HL-60/S4 treated with retinoic acid at 250 ng/mL for 4 days and 3 days (cell line): Measurements from ENCODE around the gene UNC5B.
"Not testable (repeated sequence)": the region's sequence is repeated elsewhere in the genome, so short reads cannot be mapped to it uniquely, and the experiment has no call there.

Experiments used
- in situ Hi-C: fragments of 300-500 bp; cut with MboI; formaldehyde crosslinking; loops from 2 replicates; pipeline ENCODE4 v1.7.0; 2022; ENCODE audit warnings: low sequenced_read_pairs

UNC5B gene

DNA sequence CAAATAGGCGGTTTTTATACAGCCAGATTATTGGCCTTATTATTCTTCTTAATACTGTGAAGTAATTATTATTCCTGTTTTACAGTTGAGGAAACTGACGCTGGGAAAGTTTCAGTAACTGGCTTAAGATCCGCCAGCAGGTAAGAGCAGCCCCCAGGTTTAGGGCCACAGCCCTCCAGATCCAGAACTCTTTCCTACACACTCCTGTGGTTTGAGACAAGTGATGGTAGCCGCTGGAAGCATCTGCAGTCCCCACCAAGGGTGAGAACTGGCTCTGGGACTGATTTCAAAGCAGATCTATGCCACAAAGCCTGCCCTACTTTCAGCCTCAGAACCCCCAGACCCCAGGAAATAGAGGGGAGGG lies 3.0 kb upstream of the UNC5B start:
- in situ Hi-C loops, result no loop called here

DNA sequence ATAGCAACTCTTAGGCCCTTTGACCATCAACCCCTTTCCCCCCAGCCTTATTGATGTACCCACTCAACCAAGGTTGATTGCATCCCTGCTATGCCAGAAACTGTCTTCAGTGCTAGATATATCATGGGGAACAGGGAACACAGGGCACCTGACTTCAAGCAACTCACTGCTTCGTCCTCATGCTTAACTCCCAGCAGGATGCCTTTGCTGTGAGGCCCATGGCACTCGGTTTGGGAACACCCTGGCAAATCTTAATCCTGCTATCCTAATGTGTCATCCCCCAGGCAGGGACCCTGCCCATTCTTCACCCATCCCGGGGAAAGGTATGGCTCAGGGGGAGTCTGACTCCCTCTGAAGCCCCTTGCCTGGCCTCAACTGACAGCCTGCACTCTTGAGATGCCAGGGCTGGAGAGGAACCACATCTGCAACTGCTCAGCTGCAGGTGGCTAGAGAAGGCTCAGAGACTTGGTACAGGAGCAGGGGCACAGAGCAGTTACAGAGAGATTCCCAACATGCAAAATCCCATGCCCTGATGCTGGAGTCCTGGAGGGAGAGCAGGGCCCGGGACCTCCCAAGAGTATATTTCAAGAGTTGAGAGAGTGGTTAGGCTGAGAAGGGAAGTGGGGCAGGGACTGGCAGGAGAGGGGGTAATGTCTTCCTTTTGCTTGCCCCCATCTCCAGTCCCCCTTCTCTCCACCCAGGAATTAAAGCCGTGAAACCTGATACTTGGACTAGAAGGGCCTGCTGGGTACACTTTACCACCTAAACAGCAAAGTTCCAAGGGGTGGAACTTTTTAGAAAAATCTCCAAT lies 2.4 kb upstream of the UNC5B start:
- in situ Hi-C loops, result no loop called here

DNA sequence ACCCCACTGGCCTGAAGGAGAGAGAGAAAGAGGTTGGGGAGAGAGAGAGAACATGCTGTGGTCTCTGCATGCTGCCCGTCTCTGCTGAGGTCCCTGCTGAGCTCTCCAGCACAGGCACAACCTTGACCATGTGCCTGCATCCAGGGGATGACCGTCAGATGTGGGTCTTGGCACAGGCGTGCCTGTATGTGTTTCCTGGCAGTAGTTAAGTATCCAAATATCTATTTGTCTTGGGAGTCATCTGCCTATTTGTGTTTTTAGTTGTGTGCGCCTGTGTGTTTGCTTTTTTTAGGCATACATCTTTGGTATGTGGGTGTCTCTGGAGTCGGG lies 1.9 kb upstream of the UNC5B start:
- in situ Hi-C loops, result no loop called here

DNA sequence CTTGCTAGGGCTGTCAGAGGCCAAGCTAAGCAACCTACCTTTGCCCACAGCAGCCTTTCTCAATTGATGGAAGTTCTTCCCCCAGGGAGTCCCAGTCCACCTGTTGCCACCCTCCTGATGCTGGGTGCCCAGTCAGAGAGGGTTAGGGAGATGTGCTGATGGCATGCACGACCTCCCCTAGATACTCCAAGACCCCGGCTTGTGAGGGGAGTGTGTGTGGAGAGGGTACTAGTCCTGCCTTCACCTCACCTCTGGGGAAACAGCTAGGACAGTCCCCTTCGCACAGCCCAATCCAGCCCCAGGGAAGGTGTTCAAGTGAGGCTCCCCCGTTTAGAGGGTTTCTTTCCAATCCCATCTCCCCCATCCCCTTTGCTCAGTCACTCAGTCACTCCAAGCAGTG lies 1.3 kb upstream of the UNC5B start:
- in situ Hi-C loops, result no loop called here

DNA sequence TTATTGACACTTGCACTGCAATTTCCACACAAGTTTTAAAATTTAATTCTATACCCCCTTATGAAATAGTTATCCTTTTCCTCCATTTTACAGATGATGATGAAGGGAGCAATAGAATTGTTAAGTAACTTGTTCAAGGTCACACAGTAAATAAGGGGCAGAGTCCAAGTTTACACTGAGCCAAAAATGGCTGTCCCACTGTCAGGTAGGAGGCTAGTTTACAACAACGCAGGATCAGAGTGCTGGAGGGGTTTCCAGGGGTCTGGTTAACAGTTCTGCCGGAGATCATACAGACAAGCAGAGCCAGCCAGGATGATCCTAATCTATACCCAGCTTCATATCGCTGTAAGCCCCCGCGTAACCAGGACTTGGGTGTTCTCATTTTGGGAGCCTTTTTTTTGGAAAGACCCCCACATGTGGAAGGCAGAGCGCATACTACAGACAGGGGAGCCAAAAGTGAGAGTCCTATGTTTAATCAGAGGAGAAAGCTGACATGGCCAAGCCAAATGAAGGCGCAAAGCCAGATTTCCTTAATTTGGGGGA lies 524 bp upstream of the UNC5B start:
- in situ Hi-C loops, result no loop called here

DNA sequence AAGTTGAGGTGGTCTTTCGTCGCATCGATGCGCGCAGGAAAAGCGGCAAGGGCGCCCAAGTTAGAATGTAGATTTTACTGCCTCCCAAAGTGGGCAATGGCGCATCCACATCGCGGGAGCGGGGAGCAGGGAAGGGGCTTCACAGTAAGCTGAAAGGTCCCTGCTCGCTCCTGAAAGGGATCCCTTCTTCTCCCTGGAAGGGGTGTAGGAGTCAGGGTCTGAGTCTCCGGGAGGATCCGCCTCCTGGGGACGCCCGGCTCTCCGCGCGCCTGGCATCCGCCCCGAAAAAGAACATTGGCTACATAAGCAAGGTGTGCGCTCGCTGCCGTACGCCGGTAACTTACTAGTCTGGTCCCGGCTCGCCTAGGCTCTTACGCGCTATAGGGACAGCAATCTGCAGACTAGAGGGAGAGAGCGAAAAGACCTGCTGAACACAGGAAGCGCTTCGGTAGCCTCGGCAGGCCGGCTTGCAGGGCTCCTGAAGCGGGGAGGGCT lies 804 bp downstream of the UNC5B start:
- in situ Hi-C loops, result no loop called here

DNA sequence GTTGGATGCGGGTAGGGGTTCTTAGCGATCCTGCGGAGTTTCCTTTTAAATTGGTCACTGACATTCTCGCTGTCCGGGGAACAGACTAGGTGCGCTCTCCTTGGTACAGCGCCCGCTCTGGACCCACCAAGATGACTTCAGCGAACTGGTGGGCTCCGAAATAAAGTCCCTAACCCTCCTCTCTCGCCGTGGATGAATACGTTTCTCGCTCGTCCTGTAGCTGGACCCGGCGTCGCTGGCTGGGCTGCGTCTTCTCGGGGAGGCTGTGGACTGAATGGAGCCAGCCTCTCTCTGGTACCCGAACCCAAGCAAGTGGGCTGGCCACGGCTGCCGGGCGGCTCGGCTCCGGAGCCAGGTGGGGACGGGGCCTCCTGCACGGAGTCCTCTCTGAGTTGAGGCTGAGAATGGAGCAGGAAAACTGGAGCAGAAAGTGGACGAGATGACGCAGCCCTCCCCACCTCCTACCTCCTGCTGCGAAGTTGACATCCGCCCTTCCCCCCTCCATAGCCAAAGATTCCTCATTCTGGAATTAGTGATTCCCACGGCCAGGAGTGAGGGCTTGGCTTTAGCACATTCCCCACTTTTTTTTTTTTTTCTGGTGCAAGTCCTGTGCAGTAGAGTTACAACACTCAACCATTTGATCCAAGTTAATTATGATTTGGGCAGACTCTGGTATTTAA lies 1.5 kb downstream of the UNC5B start:
- in situ Hi-C loops, result no loop called here

DNA sequence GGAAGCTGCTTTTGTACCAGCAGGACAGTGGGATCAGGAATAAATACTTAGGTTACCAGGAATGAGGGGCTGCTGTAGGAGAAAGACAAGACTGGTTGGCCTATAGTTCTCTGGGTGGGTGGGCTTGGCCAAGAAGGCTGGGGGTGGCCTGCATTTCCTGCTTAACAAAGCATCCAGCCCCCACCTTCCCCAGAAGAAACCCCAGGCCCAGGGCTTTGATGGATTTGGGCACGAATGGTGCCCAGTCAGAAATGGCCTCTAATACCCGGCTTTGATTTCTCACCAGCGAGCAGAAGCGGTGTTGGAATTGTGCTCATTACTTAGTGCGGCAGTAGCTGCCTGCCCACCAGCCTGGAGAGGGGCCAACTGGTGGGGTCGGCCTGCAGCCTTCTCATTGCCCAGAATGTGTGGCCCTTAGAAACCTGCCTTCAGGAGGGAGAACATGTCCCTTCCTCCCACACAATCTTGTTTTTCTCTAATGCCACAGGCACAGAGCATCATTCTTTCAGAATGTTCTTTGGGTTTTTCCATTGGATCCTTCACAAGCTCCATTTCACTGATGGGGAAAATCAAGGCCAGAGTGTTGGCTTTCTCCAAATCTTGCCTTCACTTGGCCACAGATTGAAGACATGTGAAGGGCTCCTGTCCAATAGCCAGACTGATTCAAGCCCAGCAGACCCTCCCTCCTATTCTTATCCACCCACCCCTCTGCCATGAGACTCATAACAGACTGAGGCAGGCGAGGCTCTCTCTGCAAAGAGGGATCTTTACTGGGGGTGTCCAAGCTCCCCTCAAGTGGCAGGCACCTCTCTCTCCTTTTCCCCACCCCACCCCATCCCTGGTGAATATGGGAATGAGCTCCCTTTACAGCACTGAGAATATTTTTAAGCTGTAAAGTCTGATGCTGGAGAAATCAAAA lies 2.5 kb downstream of the UNC5B start:
- in situ Hi-C loops, result no loop called here

DNA sequence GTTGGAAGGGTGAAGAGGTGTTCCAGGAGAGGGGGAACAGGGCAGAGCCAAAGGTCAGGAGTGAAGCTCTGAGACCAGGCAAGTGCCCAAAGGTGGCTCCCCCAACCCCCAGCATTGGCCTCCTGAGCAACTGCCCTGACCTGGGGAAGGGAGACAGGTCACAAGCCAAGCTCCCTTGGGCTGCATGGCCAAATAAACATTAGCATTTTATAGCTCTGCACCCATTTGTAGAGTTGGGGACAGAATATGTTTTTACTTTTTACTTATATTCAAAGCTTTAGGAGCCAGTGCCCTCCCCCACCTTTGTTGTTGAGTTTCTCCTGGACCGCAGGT lies 4.0 kb downstream of the UNC5B start:
- in situ Hi-C loops, result no loop called here

DNA sequence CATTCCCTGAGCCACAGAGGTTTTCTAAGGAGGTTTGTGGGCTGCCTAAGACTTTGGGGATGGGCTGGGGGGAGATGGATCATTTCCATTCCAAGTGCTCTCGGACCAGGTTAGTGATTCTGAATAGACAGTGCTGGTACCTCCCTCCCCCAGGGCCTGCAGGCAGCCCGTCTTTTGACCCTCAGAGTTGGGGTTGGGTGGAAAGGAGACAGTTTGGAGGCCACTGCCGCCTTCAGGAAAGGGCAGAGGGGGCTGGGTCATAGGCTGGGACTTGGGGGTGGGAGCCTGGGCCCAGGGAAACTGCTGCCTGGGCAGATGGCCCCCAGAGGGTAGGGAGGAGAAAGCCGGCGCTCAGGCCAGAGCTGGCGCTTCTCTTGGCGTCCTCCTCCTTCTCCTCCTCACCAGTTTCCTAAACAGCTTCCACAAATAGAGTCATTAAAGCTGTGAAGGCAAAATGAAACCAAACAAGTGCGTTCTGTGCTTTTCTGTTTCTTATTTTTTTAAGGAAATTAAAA lies 4.4 kb downstream of the UNC5B start:
- in situ Hi-C loops, result no loop called here

DNA sequence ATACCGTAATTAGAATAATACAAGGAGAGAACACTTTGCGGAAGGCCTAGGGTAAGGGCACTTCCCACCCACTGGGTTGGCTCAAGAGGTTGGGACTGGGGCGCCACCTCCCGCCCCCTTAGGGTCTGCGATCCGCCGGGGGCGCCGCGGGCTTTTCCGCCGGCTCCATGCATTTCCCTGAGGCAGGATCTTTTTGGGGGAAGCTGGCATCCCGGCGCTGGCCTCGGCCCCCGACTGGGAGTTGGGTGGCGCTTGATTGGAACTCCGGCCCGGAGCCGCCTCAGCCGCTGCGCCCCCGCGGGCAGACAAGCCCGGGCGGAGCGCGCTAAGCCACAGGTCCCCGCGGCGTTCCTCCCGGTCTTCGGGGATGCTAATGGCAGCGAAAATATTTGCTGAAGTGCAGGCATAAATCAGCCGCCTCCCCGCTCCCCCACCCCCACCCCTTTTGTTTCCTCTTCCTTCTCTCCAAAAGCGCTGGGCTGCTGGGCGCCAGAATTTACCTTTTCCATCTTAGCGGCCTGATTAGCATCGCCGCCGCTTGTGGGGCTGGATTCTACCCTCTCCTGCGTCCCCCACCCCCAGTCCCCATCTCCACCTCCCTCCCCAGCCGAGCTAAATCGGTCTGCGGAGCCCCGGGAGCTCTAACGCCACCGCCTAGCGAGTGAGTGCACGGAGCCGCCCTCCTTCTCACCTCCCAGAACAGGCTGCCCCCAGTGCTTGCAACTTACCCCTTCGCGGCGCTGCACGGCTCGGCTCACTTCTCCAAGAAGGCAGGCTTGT lies 5.1 kb downstream of the UNC5B start:
- in situ Hi-C loops, result no loop called here

DNA sequence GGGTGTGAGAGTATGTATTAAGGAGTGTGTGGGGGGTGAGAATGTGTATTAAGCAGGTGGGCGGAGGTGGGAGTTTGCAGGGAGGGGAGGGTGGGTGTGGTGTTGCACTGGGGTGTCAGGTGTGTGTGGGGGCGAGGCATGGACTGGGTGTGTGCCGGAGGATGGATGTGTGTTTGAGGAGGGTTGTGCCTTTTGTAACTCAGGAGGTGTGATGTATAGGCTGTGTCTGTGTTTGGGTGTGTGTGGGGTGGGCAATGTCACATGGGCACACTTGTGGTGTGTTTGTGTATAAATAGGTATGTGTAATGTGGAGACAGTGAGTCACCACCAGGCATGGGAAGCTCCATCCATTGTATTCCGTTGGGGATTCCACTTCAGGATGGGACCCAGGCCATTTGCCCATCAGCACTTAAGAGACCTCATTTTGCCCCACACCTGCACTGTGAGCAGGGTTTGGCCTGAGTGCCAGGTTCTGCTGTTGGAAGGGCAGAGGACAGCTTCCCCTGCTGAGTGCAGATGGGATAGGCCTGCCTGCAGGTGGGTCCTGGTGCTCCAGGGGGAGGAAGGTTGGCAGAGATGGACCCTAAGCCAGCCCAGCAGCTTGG lies 5.8 kb downstream of the UNC5B start:
- in situ Hi-C loops, result no loop called here

DNA sequence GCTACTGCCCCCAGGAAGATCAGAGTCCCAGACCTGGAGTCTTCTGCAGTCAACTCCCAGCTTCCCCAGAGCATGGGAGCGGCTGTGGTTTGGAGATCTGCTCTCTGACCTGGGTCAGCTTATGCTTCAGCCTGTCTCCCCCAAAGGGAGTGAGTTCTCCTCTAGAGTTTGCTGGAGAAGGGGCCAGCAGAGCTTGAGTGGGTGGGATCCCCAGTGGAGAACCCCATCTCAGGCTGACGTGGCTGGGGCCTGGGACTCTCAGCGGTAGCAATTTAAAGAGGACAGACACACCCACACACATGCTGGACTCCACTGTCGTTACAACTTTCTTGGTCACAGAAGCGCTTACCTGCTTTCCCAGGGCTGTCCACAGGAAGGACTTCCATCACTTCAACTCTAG lies 6.3 kb downstream of the UNC5B start:
- in situ Hi-C loops, result no loop called here

DNA sequence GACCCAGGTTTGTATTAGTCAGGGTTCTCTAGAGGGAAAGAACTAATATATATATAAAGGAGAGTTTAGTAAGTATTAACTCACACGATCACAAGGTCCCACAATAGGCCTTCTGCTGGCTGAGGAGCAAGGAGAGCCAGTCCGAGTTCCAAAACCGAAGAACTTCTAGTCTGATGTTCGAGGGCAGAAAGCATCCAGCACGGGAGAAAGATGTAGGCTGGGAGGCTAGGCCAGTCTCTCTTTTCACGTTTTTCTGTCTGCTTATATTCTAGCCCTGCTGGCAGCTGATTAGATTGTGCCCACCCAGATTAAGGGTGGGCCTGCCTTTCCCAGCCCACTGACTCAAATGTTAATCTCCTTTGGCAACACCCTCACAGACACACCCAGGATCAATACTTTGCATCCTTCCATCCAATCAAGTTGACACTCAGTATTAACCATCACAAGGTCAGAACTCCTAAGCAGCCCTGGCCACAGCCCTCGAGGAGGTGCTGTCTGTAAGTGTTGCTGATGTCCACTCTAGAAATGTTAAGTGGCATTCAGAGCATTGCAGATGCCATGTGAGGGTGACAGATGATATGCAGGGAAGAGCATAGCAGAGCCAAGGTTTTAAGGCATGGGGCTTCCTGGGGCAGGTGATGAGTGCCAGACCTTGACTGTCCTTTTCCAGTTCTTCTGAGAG lies 7.0 kb downstream of the UNC5B start:
- in situ Hi-C loops, result not testable (repeated sequence)

DNA sequence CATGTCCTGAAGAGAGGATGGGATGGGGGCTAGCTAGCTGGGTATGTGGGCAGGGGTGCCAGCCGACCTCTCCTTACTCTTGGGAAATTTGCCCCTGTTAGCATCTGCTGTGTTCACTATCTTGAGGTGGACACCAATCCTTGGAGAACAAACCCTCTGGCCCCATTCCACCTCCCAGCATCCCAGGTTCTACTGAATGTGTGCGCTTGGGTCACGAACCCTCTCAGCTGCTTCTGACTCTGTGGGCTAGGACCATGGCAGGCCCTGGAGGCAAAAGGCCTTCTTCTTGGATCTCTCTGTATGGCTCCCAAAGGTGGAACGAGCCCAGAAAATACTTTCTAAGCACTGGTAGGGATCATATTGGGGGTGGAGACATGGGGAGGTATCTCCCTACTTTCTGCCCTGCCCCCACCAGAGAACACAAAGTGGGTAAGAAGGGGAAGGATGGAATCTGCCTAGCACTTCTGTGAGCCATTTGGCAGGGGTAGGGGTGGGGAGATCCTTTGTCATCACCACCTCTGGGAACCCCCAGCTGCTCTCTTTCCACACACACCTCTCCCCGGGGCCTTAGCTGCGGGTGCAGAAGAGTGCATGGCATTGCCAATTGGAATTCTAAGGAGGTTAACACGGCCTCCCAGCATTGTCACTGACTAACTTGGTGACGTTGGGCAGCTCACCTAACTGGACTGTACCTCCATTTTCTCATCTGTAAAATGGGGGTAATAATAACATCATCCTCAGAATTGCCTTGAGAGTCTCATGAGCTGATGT lies 7.7 kb downstream of the UNC5B start:
- in situ Hi-C loops, result no loop called here

DNA sequence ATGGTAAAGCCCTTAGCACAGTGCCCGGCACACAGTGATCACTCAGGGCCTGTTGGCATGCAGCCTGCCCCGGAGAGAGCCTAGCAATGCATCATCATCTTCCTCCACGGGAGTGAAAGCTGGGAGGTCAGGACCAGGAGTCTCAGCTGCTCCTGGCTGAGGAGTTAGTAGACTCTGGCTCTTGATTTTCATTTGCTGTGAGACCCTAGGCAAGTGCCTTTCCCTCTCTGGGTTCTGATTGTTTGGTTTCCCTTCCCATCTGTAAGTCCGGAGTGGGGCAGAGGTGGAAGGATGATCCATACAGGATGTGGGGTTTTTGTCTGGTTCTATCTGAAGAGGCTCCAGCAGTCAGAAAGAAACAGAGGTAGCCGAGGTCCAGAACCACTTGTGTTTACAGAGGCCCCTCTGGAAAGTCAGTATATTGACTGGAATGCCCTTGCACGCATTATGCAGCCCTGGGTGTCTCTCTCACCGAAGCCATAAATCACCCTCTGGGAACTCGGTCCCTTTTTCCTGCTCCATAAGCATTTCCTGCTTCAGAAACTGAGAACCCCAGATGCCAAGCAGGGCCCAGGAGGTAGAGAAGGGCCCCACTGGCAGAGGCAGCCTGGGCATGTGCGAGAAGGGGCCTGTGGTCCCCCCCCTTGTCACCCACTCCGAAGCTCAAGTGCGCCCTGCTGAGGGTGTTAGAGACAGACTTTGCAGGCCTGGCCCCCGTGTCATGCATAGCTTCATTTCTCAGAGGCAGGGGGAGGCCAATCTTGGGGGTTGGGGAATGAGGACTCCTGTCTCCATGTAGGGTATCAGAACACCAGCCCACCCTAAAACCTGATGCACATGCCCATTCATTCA lies 8.5 kb downstream of the UNC5B start:
- in situ Hi-C loops, result no loop called here

DNA sequence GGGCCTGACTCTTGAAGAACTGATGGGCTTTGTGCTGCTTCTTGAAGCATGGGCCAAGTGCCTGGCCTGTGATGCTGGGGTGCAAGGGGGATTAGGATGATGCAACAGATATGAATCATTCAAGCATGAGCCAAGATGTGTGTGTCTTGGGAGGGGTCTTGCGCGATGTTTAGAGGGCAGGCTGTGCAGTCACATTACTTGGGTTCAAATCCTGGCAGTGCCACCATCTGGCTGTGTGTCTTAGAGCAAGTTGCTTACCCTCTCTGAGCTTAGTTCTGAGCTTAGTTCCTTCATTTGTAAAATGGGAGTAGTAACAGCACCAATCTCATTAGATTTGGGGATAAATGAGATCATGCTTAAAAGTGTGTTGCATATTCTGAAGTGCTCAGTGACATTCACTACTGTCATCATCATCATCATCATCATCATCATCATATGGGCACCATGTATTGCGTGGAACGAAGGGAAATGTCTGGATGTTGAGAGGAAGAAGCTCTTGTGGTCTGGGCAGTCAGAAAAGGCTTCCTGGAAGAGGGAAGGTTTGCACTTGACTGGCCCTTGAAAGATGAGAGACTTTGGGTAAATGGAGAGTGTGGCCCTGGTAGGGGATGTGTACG lies 9.3 kb downstream of the UNC5B start:
- in situ Hi-C loops, result no loop called here
